CD4-positive, alpha-beta T cell treated with Interleukin-15 for 1 hour (primary cell): Measurements from ENCODE around the gene BMP8A.
A peak's percentile ranks its signal among the peaks of the same experiment; 100 is the strongest.
"Not testable (repeated sequence)": the region's sequence is repeated elsewhere in the genome, so short reads cannot be mapped to it uniquely, and the experiment has no call there.

Experiments used
- DNase-seq: peaks from one replicate; pipeline ENCODE4 v3.0.0-alpha.2; 2020

The BMP8A gene

DNA sequence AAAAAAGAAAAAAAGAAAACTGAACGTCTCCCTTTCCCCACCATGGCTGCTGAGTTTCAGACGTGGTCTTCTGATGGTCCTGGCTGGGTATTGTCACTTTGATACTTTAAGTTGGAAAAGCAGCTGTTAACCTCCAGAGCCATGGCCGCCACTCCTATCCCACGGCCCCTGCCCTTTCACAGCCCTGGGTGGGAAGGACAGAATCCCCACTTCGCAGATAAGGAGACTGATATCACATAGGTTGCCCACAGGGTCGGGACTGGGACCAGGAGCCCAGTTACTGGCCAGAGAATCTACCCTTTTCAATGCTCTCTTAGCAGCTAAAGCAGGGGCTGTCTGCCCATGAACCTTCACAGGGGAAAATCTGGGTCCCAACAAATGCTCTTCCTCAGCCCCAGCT is 16.8 kb downstream of the BMP8A start:
- DNase-seq = no peak

GRCh38 chr1:39508857-39509305 is 17.4 kb downstream of the BMP8A start:
- no peak for DNase-seq

GRCh38 chr1:39509360-39510009 is 18.0 kb downstream of the BMP8A start:
- peak; percentile 30 for DNase-seq

DNA sequence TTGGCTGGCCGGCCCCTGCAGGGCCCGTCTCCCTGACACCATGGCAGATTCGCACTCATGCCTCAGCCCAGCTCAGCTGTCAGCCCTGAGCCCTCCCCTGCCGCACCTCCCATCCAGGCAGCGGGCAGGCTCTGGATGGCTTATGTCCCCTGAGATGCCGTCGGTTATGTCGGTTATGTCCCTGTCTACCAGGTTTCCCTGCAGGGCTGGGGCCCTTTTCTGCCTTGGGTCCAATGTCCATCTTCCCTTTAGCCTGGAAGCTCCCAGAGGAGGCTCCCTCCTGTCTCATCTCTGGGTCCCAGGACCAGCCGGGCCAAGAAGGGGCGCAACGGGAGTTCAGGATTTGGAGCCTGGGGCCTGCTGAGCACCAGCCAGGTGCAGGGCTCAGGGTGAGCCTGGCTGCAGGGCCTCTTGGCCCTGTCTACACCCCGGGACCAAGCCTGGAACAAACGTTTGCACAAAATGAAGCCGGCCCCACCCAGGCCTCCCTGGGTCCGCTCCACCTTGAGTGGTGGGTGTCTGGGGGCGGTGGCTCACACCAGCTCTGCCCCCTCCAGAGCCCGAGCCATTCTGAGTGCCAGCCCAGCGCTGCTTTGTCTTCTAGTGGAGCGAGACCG is 19.2 kb downstream of the BMP8A start:
- DNase-seq = not testable (repeated sequence)

DNA sequence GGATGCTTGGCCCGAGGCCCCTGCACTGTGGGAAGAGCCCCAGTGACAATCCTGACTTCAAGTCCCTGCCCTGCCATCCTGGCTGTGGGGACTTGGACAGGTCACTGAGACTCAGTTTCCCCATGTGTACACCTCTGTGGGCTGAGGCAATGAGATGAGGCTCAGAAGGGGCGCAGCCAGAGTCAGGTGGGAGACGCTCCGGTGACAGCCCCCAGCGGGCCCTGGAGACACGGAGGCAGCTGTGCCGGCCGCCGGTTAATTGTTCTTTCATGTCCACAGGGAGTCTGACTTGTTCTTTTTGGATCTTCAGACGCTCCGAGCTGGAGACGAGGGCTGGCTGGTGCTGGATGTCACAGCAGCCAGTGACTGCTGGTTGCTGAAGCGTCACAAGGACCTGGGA is 20.0 kb downstream of the BMP8A start:
- not testable (repeated sequence) for DNase-seq

DNA sequence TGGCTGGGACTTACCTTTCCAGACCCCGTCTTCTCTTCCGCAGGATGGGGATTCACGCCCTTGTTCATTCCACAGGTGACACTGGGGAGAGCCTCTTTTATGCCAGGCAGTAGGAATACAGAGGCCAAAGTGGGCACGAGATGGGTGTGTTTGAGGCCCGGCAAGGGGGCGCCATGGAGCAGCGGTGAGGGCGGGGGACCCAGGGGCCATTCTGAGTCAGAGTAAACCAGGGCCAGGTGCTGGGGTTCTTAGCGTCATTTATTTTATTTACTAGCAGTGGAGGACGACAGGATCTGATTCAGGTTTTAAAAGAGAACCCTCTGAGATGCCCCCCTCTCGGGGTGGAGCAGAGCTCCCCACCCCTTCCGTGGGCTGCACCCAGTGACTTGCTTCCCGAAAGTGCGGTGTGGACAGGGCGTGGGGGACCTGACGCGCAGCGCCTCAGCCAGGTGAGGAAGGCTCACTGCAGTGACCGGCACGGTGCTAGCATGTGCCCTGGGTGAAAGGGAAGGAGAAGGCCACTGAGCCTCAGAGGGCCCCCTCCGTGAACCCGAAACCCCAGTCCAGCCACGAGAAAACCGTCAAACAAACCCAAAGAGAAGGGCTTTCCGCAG is 20.9 kb downstream of the BMP8A start:
- not testable (repeated sequence) for DNase-seq

- DNase-seq = not testable (repeated sequence)
These were observed 23.3 kb downstream of the BMP8A start for GRCh38 chr1:39514710-39515124.

DNA sequence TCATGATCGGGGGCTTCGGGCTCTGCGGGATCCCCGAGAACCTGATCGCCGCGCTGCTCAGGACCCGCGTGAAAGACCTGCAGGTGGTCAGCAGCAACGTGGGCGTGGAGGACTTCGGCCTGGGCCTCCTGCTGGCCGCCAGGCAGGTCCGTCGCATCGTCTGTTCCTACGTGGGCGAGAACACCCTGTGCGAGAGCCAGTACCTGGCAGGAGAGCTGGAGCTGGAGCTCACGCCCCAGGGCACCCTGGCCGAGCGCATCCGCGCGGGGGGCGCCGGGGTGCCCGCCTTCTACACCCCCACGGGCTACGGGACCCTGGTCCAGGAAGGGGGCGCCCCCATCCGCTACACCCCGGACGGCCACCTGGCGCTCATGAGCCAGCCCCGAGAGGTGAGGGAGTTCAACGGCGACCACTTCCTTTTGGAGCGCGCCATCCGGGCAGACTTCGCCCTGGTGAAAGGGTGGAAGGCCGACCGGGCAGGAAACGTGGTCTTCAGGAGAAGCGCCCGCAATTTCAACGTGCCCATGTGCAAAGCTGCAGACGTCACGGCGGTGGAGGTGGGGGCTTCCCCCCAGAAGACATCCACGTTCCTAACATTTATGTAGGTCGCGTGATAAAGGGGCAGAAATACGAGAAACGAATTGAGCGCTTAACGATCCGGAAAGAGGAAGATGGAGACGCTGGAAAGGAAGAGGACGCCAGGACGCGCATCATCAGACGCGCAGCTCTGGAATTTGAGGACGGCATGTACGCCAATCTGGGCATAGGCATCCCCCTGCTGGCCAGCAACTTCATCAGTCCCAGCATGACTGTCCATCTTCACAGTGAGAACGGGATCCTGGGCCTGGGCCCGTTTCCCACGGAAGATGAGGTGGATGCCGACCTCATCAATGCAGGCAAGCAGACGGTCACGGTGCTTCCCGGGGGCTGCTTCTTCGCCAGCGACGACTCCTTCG is 24.0 kb downstream of the BMP8A start:
- DNase-seq = not testable (repeated sequence)

- not testable (repeated sequence) for DNase-seq
These were observed 25.4 kb downstream of the BMP8A start for GRCh38 chr1:39516841-39517240.

DNA sequence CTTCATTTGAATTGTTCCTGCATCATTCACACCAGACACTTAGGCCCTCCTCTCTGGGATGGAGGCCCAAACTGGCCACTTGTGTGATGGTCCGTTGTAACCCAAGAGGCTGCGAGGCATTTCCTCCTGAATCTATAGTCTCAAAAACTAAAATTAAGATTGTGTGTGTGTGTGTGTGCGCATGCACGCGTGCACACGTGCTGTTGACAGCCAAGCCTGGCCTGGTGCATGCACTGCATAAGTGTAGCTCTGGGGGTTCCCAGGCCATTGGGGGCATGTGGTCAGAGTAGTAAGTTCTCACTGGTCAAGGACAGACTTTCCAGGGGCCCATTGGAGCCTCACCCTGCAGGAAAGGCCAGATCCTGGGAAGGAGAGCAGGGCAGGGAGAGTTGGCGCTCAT is 26.5 kb downstream of the BMP8A start:
- DNase-seq = not testable (repeated sequence)

DNA sequence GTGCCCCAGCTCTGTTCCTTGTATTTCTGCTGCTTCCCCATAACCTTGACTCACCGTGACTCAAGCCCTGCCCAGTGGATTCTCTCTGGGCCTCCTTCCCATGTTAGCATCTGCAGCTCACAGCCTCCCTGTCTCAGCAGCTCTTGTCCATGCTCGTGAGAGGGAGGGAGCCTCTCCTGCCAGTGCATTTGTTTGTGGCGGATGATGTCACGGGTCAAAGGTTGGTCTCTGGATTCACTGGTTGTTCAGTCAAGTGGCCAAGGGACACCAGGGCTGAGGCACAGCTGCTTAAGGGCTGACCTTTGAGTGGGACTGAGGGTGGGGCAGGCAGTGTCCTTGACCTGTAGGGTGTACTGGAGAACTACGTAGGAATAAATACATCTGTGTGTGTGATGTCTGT is 27.9 kb downstream of the BMP8A start:
- not testable (repeated sequence) for DNase-seq

GRCh38 chr1:39522221-39522620 is 30.8 kb downstream of the BMP8A start:
- DNase-seq = not testable (repeated sequence)

GRCh38 chr1:39522661-39523567 is 31.5 kb downstream of the BMP8A start:
- DNase-seq = no peak

DNA sequence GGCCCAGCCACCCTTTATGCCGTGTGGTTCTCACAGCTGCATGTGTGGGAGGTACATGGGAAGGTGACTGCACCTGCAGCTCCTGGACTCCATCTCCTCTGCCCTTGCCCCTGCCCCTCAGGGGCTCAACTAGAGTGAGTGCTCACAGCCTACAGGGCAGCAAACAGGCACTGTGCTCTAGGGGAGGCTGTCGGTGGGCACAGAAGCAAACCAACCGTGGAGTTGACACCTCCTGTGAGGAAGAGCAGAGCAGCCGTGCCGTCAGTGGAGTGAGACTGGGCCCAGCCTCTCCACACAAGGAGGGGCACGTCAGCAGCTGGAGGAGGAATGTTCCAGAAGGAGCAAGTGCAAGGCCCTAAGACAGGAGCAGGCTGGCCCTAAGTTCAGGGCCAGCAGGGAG is 32.7 kb downstream of the BMP8A start:
- no peak for DNase-seq

DNA sequence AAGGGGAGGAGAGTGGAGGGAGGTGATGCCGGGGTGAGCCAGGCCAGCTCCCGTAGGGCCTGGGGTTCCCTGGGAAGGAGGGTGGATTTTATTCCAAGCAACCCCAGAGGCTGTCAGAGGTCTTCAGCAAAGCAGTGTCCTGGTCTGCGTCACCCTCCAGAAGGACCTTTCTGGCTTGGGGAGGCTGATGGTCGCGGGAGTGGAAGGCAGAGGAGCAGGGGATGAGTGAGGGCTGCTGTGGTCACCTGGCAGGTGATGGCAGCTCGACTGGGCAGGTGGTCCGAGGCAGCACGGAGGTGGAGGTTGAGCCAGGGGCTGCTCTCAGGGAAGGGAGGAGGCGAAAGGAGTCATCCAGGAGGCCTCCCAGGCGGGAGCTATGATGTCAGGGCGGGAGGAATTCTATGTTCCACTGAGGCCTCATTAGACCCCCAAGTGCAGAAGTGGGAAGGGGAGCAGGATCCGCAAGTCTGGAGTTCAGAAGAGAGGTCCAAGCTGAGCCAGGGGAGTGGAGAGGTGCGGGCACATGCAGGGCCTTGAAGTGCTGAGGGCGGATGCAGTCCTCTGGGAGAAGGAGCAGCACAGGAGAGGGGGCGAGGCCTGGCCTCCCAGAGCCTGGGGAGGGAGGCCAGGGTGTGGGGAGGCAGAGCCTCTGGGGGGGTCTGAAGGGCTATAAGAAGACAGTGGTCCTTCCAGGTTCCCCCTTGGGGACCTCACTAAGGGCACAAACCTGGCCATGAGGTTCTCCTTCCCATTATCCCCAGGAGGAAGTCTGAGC is 33.3 kb downstream of the BMP8A start:
- no peak for DNase-seq

GRCh38 chr1:39525366-39526165 is 34.1 kb downstream of the BMP8A start:
- DNase-seq = peak; percentile 75

GRCh38 chr1:39526466-39527189 is 35.2 kb downstream of the BMP8A start:
- no peak for DNase-seq

DNA sequence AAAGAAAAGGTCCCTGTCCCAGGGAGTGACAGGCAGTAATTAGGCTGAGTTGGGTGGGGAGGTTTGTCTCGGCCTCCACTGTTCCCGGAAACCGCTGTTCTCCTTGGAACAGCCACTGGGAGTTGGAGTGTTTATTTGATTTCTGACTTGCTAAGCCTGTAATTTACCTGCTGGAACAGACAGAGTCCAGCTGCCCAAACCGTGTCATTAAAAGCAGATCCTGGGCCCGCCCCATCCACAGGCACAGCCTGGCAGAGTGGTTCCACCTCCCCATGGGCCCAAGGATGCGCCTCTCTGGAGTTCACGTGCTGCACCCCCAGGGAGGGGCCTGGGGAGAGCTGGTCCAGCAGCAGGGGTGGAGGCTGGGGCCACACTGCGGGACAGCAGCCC is 35.7 kb downstream of the BMP8A start:
- not testable (repeated sequence) for DNase-seq

DNA sequence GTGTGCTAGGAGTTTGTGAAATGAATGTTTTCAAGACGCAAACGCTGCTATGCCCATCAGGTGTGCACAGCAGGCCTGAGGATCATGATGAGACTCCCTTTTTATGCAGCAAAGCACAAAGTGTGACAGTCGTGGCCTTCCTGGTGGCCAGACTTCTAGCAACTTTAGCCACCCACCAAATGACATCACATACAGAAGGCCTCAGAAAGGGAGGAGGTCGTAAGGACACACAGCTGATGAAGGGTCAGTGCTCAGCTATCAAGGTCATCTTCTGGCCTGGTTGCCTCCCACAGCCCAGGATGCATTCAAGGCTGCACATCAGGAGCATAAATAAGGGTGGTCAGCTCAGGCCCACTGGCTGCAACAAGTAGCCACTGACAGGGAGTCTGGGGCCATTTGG is 36.6 kb downstream of the BMP8A start:
- DNase-seq = no peak
